Ascending aorta (tissue), 2 donors: ENCODE data around the gene PRPF19. TPM values are rescaled to one million over a fixed set of nuclear protein-coding genes. Genes with fewer than 3 reads are reported as not detected.

Source experiments
- DNase-seq, 2 donors: peaks; one replicate each; pipeline ENCODE4 v3.0.0-alpha.2; 2019; ENCODE audit warnings: low spot score in 2 of 2
- H3K27ac ChIP-seq, 2 donors: fragments of 200-600 bp; sonication (generic); one replicate each; pipeline ENCODE4 v1.5.1; 2016 to 2017; ENCODE audit warnings: mild to moderate bottlenecking in 1 of 2
- H3K27me3 ChIP-seq: fragments of 200-600 bp; sonication (generic); one replicate; pipeline ENCODE4 v1.5.1; 2017
- H3K36me3 ChIP-seq, 2 donors: fragments of 200-600 bp; sonication (generic); one replicate each; pipeline ENCODE4 v1.5.1; 2016
- H3K4me1 ChIP-seq, 2 donors: fragments of 200-600 bp; sonication (generic); one replicate each; pipeline ENCODE4 v1.5.1; 2016 to 2017; ENCODE audit warnings: mild to moderate bottlenecking in 1 of 2
- H3K4me3 ChIP-seq, 2 donors: fragments of 200-600 bp; sonication (generic); one replicate each; pipeline ENCODE4 v1.5.1; 2016 to 2017; ENCODE audit warnings: mild to moderate bottlenecking in 1 of 2
- H3K9me3 ChIP-seq, 2 donors: fragments of 200-600 bp; sonication (generic); one replicate each; pipeline ENCODE4 v1.5.1; 2016
- intact Hi-C: fragments of 100-400 bp; cut with DNase I; formaldehyde crosslinking; loops from one replicate; pipeline ENCODE4 v1.15.1; 2023
- total RNA-seq: library from RNA; depleted of rRNA; stranded (reverse); fragments of >200 nt; gene quantifications from one replicate; pipeline ENCODE4 v1.1.0, GENCODE V29; 2016
- TF ChIP-seq, protein P1 (sequence below), 3 experiments: fragments of 200-600 bp in 2 of 3; fragments of 450-650 bp in 1 of 3; sonication (generic) in 2 of 3; IDR thresholded peaks; one replicate each; pipeline ENCODE4 v1.5.1; 2016 to 2019; ENCODE audit warnings: antibody characterized with exemption in 3 of 3, mild to moderate bottlenecking in 1 of 3, moderate library complexity in 1 of 3

The PRPF19 gene
- total RNA-seq, 1 donor from 2014 or later = 61.6 TPM

DNA sequence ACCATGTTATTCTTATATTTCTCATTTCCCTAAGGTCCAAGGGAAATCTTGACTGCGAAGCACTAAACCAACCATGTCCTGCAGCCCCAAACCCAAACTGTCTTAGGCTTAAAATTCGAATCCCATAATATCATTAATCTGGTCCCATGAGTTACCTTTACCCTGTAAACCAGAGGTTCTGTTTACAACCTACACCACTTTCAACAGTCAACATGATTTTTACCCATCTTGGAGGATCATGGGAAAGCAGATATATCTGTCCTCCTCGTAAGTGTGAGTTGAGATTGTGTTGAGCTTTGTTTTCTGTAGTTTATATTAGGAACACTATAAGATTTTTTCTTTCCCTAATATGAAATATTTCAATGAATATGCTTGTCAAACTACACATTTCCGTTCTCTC is 6.4 kb downstream of the PRPF19 start:
- DNase-seq = no peak
- peaks cover 1 to 4% of the 10 kb centered on the region in 2 donors for H3K4me1 ChIP-seq
- TF ChIP-seq, protein P1, sequence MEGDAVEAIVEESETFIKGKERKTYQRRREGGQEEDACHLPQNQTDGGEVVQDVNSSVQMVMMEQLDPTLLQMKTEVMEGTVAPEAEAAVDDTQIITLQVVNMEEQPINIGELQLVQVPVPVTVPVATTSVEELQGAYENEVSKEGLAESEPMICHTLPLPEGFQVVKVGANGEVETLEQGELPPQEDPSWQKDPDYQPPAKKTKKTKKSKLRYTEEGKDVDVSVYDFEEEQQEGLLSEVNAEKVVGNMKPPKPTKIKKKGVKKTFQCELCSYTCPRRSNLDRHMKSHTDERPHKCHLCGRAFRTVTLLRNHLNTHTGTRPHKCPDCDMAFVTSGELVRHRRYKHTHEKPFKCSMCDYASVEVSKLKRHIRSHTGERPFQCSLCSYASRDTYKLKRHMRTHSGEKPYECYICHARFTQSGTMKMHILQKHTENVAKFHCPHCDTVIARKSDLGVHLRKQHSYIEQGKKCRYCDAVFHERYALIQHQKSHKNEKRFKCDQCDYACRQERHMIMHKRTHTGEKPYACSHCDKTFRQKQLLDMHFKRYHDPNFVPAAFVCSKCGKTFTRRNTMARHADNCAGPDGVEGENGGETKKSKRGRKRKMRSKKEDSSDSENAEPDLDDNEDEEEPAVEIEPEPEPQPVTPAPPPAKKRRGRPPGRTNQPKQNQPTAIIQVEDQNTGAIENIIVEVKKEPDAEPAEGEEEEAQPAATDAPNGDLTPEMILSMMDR (IDR thresholded peaks at IDR 0.05) = no peak
- no peaks in the 10 kb centered on the region for H3K9me3 ChIP-seq
- peaks cover 71 to 79% of the 10 kb centered on the region in 2 donors for H3K36me3 ChIP-seq
- intact Hi-C loops = loop anchor here (1.0 to 5.0 kb wide), 2 partner anchors 69 to 123 kb away; no protein-coding TSS in a partner anchor
- H3K4me3 ChIP-seq = no peak overlapping the region
- H3K27ac ChIP-seq = no peak overlapping the region
- no peaks in the 10 kb centered on the region for H3K27me3 ChIP-seq

DNA sequence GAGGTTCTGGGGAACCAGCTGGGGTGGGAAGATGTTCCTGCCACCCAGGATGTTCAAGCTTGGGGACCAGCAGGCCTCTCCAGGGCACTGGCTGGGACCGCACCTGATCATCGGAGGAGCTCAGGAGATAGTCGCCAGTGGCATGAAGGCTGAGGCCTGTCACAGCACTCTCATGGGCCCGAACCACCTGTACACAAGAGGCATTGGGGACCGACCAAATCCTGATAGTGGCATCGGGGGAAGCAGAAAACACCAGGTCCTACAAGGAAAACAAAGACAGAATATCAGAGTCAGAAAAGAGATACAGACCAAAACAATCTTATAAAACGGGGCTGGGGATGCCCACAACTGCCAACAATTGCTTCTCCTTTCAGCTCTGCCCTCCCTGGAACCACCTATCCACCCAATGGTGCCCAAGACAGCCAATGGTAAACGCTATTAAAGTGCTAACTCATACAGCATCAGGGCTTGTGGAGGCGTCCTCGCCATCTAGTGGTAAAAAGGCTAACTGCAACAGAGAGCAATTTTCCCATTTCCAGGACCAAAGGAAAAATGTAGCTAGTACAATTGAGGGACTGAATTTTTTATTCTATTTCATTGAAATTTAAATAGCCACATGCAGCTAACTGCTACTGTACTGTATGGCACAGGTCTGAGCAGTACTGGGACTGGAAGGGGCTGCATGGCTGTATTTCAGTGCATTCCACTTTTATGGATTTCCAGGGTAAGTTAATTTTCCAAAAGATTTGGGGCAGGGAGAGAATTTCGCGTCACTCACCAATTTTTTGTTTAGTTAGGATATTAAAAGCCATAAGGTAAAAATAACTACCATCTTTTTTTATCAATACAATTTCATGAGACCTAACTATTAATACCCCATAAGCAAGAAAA is 7.1 kb downstream of the PRPF19 start:
- H3K27me3 ChIP-seq = no peaks in the 10 kb centered on the region
- H3K27ac ChIP-seq = no peak overlapping the region
- TF ChIP-seq, protein P1 (IDR thresholded peaks at IDR 0.05) = peak; percentile 70 to 97 (median 95)
- DNase-seq = no peak
- intact Hi-C loops = loop anchor here (1.0 to 5.0 kb wide), 2 partner anchors 68 to 122 kb away; no protein-coding TSS in a partner anchor
- H3K36me3 ChIP-seq = peaks cover 78 to 86% of the 10 kb centered on the region in 2 donors
- H3K9me3 ChIP-seq = no peaks in the 10 kb centered on the region
- H3K4me1 ChIP-seq = no peaks in the 10 kb centered on the region
- H3K4me3 ChIP-seq = no peak overlapping the region

DNA sequence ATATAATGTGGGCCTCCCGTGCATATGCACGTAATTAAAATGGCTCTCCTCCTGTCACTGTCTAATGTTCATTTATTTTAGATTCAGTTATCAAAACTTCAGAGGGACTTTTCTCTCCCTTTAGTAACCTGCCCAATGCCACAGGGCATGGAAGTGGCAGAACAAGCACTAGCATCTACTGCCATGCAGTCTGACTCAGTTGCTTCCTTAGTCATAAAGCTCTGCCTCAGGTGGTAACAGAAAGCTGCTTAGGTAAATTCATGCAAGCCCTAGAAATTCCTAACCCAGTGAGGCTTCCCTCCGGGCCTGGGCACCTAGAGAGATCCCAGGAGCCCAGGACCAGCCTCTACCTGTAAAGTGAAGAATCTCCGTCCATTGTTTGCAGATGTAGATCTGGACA is 8.9 kb downstream of the PRPF19 start:
- intact Hi-C loops = loop anchor here (5.0 kb wide), 1 partner anchor 120 kb away; no protein-coding TSS in a partner anchor
- Histone ChIP-seq H3K36me3 (peaks cover 85 to 86% of the 10 kb centered on the region in 2 donors), H3K27me3 (no peaks in the 10 kb centered on the region), H3K4me3 (no peak overlapping the region), H3K9me3 (no peaks in the 10 kb centered on the region), H3K27ac (no peak overlapping the region), H3K4me1 (no peaks in the 10 kb centered on the region)
- DNase-seq = no peak
- TF ChIP-seq, protein P1 (IDR thresholded peaks at IDR 0.05) = no peak

DNA sequence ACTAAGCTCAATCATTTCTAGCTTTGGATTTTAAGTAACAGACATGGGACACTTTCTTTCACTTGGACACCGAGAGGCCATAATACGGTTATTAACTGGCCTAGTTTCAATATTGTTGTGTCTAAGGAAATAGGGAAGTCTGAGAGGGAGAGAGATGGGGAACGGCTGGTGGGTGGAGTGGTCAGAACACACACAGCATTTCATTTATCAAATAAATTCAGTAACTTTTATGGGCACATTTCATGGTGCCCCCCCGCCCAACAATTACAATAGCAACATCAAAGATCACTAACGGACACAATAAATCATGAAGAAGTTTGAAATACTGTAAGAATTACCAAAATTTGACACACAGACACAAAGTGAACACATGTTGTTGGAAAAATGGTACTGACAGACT is 10.7 kb downstream of the PRPF19 start:
- H3K36me3 ChIP-seq = peaks cover 68 to 78% of the 10 kb centered on the region in 2 donors

DNA sequence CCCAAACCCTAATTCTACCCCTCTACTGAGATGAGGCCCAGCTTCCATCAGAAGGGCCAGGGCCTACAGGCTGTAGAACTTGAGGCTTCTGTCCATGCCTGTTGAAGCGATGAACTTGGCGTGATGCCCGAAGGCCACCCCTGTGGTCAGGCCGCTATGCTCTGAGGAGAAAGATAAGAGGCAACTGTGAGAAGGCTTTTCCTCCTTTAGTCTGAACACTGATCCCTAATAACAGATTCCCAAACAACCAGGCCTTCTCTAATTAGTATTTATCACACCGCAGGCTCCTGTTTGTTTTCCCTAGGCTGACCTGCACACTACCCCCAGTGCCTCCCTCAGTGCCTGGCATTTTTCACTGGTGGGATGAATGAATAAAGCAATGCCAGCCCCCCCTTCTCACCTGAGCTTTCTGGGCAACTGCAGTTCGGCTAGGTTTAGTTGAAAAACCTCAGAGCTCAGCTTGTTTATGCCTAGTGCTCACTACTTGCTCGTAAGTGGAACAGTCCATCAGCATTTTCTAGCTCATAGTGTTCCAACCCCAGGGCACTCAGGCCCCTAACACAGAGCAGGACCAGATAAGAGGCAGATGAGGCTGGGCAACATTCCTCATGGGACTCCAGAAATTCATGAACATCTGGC is 15.2 kb downstream of the PRPF19 start:
- H3K27me3 ChIP-seq = no peaks in the 10 kb centered on the region
- H3K9me3 ChIP-seq = no peaks in the 10 kb centered on the region
- H3K27ac ChIP-seq = no peak overlapping the region
- H3K36me3 ChIP-seq = peaks cover 36 to 54% of the 10 kb centered on the region in 2 donors
- no peaks in the 10 kb centered on the region for H3K4me1 ChIP-seq
- no peak for DNase-seq
- H3K4me3 ChIP-seq = no peak overlapping the region
- TF ChIP-seq, protein P1 (IDR thresholded peaks at IDR 0.05) = no peak
- intact Hi-C loops = no loop called here

More for the DNA sequence above, 10.7 kb downstream of the PRPF19 start:
- H3K27me3 ChIP-seq = no peaks in the 10 kb centered on the region
- no peak overlapping the region for H3K4me3 ChIP-seq
- TF ChIP-seq, protein P1 (IDR thresholded peaks at IDR 0.05) = no peak
- DNase-seq = no peak
- H3K27ac ChIP-seq = no peak overlapping the region
- intact Hi-C loops = loop anchor here (5.0 kb wide), 1 partner anchor 118 kb away; no protein-coding TSS in a partner anchor
- H3K9me3 ChIP-seq = no peaks in the 10 kb centered on the region
- H3K4me1 ChIP-seq = no peaks in the 10 kb centered on the region
